HG03135 (cell line): ENCODE results near the gene OR56A4.
"Not testable (repeated sequence)": the region's sequence is repeated elsewhere in the genome, so short reads cannot be mapped to it uniquely, and the experiment has no call there.

Experiments
- ATAC-seq: cut with Tn5 transposase; IDR thresholded peaks from one replicate; pipeline ENCODE4 v1.9.1; 2021; ENCODE audit warnings: mild to moderate bottlenecking, moderate library complexity; ENCODE audit not compliant: unreplicated experiment

OR56A4 gene

GRCh38 chr11:5960704-5961320 is 45.9 kb downstream of the OR56A4 start:
- not testable (repeated sequence) for ATAC-seq

GRCh38 chr11:5955586-5955985 is 51.2 kb downstream of the OR56A4 start:
- no peak for ATAC-seq
